OCI-M1 (cell line): ENCODE data around the gene MARK1.
A peak's percentile ranks its signal among the peaks of the same experiment; 100 is the strongest.

ENCODE experiments used
- DNase-seq: peaks from one replicate; lab custom pipeline; 2025; lab: John Stamatoyannopoulos, UW

MARK1 gene

DNA sequence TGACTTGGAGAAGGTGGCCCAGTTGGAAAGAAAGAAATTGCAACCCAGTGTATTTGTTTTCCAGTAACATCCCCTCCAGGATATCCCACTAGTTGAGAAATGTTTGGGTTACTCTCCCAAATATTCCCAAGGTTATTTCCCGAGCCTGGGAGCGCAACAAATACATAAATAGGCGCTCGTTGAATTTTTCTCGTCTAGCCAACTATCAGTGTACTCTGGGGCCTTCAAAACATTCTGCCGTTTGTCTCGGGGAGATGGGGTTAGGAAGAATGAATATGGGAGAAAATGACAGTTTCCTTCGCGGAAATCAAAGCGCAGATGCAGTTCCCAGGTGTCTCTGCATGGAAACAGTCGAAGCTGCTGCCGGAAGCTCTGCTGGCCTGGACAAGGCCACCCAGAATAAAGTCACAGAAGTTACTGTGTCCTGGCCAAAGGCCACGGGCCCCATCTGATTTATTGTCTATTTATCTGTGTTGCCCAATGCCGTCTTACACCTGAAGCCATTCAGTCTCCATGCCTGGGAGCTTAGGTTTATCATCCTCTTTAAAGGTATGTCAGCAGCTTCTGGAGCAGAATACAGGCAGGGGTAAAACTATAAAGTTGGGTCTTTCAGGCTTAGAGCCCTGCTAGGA, 163.2 kb downstream of the MARK1 start:
- DNase-seq = no peak

DNA sequence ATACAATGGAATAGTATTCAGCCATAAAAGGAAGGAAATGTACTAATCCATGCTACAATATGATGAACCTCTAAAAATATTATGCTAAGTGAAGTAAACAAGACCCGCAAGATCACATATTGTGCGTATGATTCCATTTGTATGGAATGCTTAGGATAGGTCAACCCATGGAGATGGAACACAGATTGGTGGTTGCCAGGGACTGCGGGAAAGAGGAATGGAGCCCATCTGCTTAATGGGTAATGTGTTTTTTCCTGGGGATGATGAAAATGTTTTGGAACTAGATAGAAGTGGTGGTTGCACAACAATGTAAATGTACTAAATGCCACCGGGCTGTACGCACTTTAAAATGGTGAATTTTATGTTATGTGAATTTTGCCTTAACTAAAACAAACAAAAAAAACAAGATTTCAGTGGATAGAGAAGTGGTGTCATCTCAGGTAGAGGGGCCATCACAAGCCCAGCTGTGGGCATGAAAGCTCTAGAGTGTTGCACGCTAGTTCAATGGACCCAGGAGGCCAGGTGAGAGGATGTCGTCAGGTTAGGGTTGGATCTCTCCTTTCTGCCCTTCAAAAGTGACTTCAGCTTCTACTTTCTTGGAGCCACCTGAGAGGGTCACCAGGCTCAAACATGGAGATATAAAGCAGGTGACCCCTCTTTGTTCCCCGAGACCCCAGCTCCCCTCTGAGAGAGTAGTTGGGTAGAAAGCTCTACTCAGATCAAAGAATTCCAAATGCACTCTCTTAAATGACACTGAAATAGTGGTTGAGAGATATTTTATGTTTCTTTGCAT, 164.7 kb downstream of the MARK1 start:
- DNase-seq = no peak

DNA sequence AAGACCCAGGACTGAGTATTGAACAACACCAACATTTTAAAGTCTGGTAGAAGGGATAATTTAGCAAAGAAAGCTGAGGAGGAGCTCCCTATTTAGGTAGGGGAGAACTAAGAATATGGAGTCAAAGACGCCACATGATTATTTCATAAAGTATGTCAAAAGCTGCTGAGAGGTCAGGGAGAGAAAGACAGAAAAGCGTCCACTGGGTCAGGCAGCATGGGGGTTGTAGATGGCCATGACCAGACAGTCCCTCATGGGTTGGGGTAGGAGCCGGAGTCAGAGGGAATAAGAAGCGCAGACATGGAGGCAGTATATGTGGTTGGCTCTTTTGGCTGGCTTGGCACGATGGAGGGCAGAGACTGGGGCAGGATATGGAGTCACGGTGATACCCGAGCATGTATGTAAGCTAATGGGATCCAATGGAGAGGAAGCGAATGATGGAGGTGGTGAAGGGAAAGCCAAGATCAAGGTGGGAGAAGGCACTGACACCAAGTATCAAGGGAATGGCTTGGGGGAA, 167.0 kb downstream of the MARK1 start:
- DNase-seq = no peak

DNA sequence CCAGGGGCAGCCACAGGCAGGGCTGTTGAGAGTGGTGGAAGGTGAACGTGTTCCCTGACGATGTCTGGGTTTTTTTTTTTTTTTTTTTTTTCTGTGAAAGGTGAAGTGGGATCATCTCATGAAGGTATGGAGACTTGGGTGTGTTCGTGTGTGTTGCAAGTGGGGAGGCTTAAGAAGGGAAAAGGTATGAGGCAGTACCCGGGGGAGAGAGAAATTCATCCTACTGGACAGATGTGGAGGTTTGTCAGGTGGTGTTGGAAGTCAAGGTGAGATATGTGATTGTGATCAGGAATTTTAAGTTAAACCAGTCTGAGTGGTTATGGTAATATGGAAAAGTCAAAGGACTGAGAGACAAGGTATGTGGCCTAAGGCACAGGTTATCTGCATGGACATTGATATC, 167.5 kb downstream of the MARK1 start:
- DNase-seq = no peak

DNA sequence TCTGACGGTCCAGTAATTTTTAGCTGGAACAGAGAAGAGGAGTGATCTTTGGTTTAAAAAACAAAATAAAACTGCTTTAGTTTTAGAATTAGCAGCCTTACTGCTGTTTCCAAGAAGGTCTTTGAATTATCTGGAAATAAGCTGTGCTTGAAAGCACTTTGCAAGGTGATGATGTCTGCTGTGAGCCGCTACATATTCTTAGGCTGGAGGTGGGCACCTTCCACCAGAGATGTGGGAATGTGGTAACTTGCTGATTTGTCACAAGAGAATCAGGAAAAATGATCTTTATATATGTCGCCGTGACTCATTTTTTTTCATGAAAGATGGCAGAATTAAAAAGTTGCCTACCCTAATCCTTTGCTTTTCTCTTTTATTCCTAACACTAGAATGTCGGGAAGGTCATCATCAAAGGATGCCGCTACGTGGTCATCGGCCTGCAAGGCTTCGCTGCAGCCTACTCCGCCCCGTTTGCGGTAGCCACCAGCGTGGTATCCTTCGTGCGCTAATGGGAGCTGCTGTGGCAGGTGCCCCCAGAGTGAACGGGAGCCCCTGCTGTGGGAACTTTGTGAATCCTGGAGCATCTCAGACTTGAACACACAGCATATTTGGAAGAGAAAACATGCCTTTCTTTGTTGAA, 168.4 kb downstream of the MARK1 start:
- DNase-seq = no peak

DNA sequence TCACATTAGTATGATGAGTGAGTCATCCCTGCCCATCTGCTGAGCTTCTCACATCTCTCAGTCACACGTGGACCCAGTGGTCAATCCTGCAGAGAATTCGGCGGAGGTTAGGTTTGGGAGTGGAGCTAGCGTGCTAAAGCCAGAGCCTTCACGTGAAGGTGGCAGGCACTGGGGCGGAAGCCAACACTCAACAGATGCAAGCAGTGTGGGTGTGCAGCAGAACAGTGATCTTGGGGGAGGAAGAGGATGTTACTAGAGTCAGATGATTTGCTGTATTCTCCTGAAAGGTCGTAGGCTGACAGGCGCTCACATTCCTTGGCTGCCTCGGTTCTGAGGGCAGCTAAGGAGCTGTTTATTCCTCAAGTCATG, 168.9 kb downstream of the MARK1 start:
- peak; percentile 30 for DNase-seq

DNA sequence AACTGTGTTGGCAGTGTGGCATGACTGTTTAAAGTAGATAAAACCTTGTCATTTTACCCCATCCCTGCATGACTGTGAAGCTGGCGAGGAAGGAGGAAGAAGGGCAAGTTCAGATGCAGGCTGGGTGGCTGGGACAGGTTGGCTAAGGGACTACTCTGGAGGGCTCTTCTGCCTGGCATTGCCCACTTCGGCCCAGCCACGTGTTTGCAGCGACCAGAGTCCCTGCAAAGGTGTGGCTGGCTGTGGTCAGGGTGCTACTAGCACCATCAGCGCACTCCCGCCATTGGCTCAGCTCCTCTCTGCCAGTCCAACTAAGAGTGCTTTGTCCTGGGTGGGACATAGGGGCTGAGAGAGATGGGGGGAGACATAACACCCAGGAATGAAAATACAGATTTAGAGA, 169.4 kb downstream of the MARK1 start:
- no peak for DNase-seq

DNA sequence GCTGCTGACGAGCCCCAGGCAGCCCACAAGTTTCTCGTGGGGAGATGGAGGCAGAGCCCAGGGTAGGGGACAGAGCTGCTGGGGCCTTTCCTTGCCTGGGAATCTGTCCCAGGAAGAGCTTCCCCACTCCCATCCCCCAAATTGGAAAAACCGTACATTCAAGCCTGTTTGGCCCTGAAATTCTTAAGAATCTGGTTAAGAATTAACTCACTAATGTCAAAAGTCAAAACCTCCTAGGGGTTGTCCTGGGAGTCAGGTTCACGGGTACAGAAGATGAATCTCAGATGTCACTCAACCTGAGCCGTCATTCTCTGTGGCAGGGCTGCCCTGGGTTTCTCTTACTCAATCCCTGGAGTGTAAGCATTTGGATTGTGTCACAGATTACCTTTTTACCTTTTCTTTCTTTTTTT, 170.7 kb downstream of the MARK1 start:
- no peak for DNase-seq

DNA sequence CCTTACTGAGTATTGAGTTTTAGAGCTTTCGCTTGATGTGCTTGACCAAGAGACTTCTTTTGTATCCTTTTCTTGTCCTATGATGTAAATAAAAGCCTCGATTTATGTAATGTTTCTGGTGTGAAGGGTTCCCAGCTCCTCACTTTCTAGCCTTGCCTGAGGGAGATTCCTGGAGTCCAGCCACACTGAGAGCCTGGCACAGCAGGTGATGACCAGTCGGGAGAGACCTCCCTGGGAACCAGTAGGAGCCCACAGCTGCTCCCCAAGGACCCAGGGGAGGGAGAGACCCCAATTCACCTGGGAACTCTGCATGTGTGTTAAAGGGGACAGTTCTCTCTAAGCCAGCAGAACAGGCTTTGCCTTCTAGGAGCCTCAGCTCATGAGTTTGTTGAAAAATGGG, 171.1 kb downstream of the MARK1 start:
- no peak for DNase-seq

DNA sequence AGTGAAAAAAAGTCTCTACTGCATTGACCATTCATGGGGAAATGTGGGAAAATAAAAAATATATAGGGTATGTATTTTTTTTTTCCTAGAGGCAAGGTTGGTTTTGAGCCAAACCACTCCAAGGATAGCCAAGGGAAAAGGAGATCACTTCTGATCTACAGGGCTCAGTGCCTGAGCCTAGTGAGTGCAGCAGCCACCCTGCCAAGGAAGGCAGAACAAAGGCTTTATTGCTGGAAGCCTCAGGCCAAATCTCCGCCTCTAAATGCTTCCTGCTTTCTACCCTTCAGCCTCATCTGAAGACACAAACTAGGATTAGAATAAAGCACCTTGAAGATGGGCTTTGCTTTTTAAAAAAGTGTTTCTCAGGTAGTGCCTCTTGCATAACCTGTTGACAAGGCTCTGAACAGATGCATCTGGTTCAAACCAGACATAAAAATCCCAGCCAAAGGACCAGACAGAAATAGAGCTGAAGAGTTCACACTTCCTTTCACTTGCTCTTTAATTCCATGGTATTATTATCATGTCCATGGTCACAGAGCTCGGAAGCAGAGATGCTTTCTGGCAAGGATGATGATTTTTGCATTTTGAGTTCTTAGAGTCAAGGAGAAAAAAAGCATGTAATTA, 172.7 kb downstream of the MARK1 start:
- DNase-seq = no peak

DNA sequence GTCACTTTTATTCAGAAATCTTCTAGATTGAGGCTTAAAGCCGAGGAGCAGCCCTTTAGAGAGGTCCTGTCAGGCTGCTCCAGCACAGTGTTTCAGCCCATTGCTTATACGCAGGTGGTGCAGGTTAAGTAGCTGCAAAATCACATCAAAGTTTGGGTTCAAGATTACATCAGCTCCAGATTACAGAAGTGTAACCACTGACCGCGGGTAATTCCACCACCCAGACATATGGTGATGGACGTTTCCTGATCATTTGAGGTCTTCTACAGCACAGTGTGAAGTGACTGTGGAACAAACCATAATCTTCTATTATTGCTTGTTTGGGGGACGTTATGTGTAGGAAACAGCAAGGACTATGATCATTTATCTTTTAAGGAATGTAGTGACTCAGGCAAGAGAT, 174.0 kb downstream of the MARK1 start:
- peak; percentile 36 for DNase-seq

DNA sequence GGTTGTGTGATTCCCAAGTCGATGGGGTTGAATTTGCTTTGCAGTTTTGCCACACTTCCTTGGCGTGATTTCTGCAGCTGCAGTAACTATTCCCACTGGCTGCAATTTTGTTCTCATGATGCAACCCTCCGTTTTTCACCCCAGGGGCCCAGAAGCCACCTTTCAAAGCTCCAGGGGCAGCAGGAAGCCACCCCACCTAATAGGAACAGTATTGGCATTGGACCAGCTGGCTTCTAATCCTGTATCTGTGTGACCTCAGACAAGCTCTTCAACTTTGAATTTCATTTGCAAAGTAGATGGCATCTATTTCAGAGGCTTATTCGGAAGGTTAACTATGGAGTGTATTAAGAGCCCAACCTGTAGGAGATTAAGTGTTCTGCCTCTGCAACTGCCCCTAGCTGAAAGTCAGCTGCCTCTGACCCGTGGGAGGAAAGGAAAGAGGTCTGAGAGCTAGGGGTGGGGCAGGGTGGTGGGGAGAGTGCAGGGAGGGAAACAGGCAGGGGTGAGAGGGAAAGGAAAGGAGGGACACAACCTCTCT, 174.9 kb downstream of the MARK1 start:
- peak; percentile 75 for DNase-seq

DNA sequence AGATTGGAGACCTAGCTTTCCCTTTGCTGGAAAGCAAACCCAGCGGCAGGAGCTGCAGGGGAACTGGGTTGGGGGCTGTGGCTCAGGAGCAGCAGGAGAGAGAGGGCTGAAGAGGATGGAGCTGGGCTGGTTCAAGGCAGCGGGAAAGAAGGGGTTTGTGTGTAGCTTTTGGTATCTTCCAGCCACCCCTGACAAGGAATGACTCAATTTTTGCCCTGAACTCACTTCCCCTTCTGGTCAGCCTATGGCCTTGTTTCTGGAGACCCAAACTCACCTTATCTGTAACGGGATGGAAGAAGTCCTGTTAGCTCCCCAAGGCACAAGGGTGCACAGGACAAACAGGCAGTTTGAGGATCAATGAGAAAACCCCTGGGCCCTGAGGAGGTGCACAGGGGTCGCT, 175.4 kb downstream of the MARK1 start:
- DNase-seq = peak; percentile 82

DNA sequence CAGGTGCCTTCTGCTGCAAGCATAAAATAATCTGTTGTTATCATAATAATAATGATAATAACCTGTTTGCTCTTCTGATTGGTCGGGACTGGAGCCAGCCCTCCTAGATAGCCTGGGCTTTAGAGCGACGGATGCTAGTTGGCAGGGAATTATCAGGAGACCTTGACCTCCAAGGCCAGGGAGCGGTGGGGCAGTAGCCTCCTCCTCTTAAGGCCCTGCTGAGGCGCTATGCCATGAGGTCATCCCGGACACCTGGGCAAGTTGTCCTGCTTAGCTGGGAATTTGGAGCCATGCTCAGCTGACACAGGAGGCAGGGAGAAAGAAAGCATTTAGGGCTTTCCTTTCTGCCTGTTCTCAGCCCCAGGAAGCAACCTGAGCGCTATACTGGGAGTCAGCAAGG, 177.8 kb downstream of the MARK1 start:
- DNase-seq = no peak

DNA sequence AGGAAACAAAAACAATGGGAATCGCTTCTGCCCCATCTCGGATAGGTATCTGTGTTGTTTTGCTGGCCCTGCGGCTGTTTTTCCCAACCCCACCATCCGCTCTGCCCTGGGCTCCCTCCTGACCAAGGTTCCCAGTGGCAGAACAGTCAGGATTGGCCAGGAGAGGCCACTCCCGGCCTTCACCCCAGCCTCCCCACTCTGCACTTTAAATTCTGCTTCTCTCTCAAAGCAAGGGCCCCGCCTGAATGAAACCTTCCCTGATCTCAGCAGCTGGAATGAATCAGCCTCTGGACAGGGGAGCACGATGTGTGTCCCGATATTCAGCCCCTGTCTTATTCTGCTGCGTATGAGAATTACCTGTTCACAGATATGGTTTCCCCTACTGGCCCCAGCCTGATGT, 178.5 kb downstream of the MARK1 start:
- DNase-seq = no peak

DNA sequence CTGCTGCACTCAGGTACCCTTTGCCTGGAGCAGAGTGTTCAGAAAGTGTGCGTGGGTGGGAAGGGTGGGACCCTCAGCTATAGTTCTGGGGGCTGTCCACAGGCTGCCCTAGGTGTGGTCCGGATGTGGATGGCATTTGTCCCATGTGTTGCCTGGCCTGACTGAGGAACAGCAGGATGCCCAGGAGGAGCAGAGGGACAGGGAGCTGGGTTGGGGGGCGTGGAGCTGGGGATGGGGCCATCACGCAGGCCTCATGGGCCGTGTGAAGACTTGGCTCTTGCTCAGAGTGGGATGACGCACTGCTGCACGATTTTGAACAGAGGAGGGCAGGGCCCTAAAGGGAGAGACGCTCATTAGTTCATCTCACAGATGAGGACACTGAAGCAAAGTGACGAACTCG, 179.2 kb downstream of the MARK1 start:
- no peak for DNase-seq

DNA sequence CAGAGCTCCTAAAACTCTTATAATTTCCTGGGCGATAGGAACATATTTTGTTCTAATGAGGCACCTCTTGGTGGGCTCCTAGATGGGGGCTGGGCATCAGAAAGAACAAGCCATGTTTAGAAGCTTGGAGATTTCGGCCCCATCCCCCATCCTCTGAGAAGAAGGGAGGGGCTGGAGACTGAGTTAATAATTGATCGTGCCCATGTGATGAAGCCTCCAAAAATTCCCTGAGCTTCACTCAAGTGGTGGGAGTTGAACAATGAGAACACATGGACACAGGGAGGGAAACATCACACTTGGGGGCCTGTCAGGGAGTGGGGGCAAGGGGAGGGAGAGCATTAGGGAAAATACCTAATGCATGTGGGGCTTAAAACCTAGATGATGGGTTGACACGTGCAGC, 180.3 kb downstream of the MARK1 start:
- DNase-seq = no peak

DNA sequence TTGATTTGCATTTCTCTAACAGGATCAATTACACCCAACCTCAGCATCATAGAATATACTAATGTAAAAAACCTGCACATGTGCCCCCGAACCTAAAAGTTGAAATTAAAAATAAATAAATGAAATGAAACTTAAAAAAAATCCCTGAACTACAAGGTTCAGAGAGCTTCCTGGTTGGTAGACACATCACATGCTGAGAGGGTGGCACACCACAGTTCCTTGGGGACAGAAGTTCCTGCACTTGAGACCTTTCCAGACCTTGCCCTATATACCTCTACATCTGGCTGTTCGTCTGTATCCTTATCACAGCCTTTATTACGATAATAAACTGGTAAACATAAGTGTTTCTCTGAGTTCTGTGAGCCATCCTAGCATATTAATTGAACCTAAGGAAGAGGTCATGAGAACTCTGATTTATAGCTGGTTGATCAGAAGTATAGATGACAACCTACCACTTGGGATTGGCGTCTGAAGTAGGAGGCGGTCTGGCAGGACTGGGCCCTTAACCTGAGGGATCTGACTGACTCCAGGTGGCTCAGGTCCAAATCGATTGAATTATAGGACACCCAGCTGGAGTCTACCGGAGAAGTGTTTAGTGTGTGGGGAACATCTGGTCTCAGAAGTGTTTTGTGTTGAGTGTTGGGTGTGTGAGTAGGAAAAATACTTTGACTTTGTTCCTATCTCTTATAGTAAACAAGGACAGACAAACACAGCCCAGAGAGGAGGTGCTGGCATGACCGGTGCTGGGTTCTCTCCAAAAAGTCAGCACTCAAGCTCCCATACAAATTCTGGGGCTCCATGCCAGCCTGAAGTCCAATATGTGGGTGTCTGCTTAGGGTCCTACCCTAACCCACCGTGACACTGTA, 181.2 kb downstream of the MARK1 start:
- no peak for DNase-seq

DNA sequence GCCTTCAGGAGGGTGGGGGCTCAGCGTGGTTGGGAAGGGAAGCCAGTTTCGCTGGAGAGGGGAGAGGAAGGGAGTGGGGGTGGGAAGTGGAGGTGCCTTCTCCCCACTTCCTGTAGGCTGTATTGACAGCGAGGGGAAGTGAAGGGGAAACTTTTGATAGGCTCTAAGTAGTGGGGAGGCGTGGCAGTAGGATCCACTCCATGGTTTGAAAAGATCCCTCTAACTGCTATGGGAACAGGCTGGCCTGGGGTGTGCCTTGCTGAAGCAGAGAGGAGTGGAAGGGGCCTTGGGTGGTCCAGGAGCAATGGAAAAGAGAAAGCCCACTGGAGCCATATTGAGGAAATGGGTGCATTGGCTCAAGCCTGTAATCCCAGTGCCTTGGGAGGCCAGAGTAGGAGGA, 182.4 kb downstream of the MARK1 start:
- no peak for DNase-seq

DNA sequence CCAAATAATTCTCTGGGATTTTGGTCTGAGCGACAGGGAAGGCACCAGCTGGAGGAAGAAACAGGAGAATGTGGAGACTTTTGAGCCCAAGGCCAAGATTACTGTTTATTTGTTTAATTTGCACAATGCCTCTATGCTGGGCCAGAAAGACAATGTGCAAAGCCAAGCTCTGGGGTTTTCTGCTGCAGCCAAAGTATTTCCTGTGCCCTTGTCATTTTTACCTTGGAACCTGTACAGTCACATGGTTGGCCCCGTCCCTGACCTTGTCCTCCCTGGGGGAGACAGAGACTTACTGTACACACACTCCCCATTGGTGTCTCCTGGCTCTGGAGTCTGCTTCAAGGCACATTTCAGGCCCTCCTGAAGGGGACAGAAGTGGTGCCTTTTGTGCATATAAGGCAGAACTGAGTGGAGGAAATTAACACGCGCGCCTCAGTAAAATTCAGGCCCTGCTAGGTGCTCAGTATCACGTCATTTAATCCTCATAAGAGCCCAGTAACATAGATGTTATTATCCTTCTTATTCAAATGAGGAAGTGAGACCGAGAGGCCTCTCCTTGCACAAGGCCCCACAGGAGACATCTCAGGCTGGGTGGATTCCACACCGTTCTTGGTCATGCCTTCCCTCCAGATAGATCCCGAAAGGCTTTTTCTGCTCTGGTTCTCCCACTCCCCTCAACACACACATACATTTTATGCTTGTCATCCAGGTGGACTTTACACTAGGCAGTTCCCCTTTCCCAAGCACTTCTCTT, 183.3 kb downstream of the MARK1 start:
- peak; percentile 22 for DNase-seq
